ENCODE data around the gene SKIDA1.
A peak's percentile ranks its signal among the peaks of the same experiment; 100 is the strongest.

Gene SKIDA1

DNA sequence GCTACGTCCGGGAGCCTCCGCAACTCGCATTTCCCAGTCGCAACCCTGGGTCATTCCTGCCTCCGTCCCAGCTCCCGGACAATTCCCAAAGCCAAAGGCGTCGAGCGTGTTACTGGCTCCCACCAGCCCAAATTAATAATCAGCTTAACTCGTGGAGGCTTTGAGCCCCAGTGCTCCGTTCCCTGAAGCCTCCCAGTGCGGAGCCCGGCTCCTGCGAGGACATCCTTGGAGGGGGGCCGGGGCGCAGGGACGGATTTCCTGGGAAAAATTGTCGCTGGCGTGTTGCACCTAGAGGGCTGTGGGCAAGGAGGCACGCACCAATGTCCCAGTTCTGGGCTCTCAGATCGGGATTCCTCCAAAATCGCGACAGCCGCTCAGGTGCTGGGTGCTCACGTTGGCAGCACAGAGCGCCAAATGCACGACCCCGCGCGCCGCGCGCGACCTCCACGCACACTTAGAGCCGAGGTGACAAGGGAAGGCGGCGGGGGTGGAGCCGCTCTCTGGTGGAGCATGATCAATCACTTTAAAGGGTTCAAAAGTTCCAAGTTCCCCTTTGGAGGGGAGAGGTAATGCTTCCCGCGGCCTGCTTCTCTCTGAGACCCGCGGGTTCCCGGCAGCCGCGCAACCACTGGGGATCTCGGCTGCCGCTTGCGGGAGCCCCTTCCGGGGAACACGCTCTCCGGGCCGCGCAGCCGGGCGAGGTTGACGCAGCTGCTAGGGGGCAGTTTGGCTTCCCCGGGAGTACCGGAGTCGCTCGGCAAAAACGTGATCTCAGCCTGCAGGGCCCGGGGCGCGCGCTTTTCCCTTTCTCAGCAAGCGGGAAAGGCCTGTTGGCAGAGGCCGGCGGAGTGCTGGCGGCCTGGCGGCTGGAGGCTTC is 25.5 kb downstream of the SKIDA1 start:
- no peak for DNase-seq

DNA sequence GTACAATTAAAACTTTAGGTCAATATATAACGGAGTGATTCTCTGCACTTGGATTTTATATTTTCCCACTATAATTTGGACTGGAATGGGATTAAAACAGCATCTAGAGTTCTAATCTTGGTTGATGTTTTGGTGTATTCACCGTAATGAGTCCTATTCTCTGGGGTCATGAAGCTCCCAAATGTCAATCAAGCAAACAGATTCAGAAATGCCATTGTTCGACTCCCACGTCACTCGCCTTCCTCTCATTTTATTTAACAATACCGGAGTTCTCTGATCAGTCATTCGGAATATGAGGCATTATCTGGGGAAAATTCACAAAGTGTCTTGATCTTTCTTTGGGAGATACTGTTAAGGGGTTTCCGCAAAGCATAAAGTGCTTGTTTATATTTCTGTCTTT is 26.5 kb downstream of the SKIDA1 start:
- DNase-seq: no peak

- DNase-seq: no peak
Measured at GRCh38 chr10:21498377-21498776, 27.1 kb downstream of the SKIDA1 start.

DNA sequence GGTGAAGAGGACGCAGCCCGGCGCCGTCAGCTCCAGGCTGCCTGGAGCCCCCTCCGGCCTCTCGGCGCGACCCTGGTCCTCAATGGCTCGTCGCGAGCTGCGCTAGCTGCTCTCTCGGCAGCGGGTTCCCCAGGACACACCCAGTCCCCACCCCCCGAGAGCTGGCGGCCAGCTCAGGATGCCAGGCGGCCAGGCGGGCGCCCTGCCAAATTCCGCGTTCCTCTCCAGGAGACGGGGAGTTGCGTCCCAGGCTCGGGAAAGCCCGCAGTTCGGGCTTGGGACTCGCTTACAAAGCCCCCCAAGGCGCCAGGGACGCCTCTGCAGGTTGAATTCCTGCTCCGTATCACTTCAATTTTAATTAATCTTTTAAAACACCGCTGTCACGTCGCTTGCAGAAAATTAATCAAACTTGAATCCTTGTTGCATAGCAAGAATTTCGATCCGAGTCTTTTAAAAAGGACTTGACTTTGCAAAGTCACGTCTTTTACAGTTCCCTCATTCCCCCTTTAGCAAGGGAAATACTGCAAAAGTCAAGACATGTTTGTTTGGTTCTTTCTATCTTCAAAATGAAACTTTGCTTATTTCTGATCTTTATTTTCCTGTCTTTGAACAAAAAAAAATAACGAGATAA is 28.2 kb downstream of the SKIDA1 start:
- peak; percentile 43 for DNase-seq

GRCh38 chr10:21496343-21497176 is 28.9 kb downstream of the SKIDA1 start:
- no peak for DNase-seq

- DNase-seq: peak; percentile 17
Measured at GRCh38 chr10:21495752-21496342, 29.6 kb downstream of the SKIDA1 start.

GRCh38 chr10:21495002-21495751 is 30.3 kb downstream of the SKIDA1 start:
- no peak for DNase-seq

DNA sequence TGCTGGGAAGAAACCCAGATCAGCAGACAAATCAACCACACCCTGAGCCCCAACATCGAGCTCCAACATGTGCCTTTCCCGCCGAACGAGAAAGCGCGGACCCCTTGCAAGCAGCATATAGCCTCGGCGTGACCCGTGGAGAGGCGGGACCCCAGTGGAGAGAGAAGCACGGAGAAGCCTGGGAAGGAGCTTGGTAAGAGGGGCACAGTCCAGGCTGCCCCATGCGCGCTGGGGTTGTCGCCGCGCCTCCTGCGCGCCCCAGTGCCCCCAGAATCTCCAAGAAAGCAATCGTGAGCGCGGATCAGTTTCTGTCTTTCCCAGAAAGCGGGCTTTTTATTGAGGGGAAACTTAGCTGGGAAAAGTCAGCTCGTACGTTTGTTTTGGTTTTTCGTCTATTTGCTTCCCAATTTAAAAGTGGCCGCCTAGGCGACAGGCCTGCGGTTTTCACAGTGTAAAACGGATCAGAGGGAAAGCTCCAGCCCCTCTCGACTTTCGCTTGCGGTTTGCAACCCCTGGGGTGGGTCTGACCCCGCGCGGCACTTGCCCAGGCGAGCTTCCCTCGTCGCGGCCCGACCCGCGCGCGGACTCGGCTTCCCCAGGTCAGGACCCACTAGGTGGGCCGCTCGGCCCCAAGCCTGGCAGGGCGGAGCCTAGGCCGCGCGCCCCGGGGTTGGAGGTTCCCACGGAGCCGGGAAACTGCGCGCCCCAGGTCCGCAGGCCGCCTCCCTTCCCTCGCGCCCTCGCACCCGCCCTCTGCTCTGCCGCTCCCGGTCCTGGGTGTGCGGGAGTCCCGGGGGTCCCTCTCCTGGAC is 31.1 kb downstream of the SKIDA1 start:
- DNase-seq: no peak

- DNase-seq: no peak
Measured at GRCh38 chr10:21493784-21494183, 31.7 kb downstream of the SKIDA1 start.

- DNase-seq: no peak
Measured at GRCh38 chr10:21492421-21492820, 33.1 kb downstream of the SKIDA1 start.

DNA sequence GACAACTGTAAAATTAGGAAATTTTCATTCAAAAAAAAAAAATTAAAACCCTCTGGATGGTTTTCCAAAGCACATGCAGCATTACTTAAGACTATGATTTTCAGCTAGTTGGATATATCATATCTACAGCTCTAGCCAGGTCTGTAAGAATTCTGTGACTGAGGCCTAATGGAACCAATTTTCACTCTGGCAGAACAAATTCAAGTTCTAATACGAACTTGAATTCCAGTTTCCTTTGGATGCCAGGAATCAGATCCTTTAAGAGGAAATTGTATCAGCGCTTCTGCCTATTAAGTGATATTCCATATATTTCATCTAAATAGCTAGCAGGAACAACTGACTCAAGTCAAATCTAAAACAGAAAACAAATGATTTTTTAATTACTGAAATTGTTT is 34.8 kb downstream of the SKIDA1 start:
- no peak for DNase-seq

DNA sequence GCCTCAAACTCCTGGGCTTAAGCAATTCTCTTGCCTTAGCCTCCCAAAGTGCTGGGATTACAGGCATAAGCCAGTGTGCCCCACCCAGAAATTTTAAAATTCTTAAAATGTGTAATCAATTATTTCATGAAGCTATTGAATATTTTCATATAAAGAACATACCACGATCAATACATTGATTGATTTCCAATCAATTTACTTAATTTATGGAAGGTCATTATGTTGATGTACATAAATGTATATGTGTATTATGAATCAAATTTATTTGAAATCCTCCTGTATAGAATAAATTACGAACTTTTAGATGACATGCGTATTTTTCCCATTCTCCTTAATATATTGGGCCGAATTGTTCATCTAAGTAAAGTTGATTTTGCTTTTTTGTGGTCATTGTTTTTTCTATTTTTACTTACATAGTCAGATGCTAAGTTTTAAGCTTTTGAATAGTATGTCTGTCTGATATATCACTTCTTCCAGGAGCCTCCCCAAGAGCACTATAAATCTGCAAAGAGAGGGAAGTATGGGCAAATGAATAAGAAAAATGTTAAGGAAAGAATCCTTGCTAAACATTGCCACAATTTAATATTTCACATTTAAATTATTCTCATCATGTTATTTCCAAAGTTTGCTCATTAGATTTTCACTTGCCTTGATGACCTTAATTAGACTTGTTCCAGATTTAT is 35.3 kb downstream of the SKIDA1 start:
- no peak for DNase-seq

DNA sequence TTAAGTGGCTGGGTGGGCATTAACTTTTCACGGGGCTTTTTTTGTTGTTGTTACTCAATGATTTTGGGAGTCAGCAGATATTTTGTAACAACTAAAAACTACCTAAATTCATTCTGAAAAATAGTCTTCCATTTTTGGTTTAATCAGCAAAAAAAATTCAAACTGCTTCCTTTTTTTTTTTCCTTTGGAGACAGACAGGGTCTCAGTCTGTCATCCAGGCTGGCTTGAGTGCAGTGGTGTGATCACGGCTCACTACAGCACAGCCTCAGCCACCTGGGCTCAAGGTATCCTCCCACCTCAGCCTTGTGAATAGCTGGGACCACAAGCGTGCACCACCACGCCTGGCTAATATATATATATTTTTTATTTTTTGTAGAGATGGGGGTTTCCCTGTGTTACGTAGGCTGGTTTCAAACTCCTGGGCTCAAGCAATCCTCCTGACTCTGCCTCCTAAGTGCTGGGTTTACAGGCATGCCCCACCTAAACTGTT is 36.5 kb downstream of the SKIDA1 start:
- DNase-seq: no peak

- no peak for DNase-seq
Measured at GRCh38 chr10:21488246-21488956, 37.1 kb downstream of the SKIDA1 start.

- DNase-seq: no peak
Measured at GRCh38 chr10:21487416-21488180, 37.9 kb downstream of the SKIDA1 start.

DNA sequence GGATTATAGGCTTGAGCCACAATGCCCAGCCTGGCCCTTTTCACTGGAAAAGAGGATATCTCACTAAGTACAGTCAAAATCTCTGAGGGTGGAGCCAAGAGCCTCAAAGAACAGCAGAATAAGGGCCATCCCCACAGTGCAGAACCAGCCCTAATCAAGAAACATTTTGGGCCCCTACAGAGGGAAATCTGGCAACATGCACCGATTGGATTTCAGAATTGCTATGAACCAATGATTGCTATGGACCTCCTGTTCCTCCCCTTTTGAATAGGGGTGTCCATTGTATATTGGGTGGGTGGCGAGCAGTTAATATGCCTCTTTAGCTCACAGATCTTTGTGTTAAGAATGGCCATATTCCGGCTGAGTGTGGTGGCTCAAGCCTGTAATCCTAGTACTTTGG is 42.7 kb downstream of the SKIDA1 start:
- no peak for DNase-seq

DNA sequence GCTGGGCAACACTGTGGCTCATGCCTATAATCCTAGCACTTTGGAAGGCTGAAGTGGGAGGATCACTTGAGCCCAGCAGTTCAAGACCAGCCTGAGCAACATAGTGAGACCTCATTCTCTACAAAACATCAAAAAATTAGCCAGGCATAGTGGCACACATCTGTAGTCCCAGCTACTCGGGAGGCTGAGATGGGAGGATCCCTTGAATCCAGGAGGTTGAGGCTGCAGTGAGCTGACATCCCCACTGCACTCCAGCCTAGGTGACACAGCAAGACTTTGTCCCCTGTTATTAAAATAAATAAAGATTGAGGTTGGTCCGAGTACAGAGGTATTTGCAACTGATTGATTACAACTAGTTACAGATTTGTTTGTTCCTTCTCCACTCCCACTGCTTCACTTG is 44.1 kb downstream of the SKIDA1 start:
- no peak for DNase-seq

GRCh38 chr10:21479570-21480315 is 45.7 kb downstream of the SKIDA1 start:
- no peak for DNase-seq

Measured in NCI-H1436 treated with DMSO at 0.1 percent for 48 hours (cell line).